Amygdala (tissue), 56 donors: ENCODE data around the gene ADAT1.

Experiments
- DNase-seq, 56 donors: peaks; one replicate each; lab custom pipeline; 2025; lab: John Stamatoyannopoulos, UW

ADAT1 gene

GRCh38 chr16:75578212-75578611, 44.9 kb downstream of the ADAT1 start:
- no peak for DNase-seq

GRCh38 chr16:75576384-75576811, 46.7 kb downstream of the ADAT1 start:
- peak in 9 of 56 donors; percentile 10 to 50 (median 24) for DNase-seq

GRCh38 chr16:75575958-75576357, 47.1 kb downstream of the ADAT1 start:
- no peak for DNase-seq

- no peak for DNase-seq
Measured at GRCh38 chr16:75573955-75574354, 49.1 kb downstream of the ADAT1 start.

- peak in 1 of 56 donors; percentile 15 for DNase-seq
Measured at GRCh38 chr16:75572864-75573542, 50.1 kb downstream of the ADAT1 start.

GRCh38 chr16:75570396-75571065, 52.5 kb downstream of the ADAT1 start:
- no peak for DNase-seq

GRCh38 chr16:75567911-75568310, 55.2 kb downstream of the ADAT1 start:
- DNase-seq = no peak

- peak in 1 of 56 donors; percentile 42 for DNase-seq
Measured at GRCh38 chr16:75566758-75567255, 56.3 kb downstream of the ADAT1 start.

GRCh38 chr16:75566040-75566757, 56.9 kb downstream of the ADAT1 start, which contains the start of gene GABARAPL2:
Gene GABARAPL2 (plus strand): TSS chr16:75566379. CDS start chr16:75566487, 108 bp downstream.
- peak in 55 of 56 donors; percentile 30 to 88 (median 73) for DNase-seq

GRCh38 chr16:75565640-75566039, 57.4 kb downstream of the ADAT1 start:
- DNase-seq = no peak

- no peak for DNase-seq
Measured at GRCh38 chr16:75559564-75560372, 63.3 kb downstream of the ADAT1 start.

GRCh38 chr16:75558846-75559401, 64.2 kb downstream of the ADAT1 start:
- no peak for DNase-seq

- DNase-seq = peak in 1 of 56 donors; percentile 36
Measured at GRCh38 chr16:75556431-75556950, 66.6 kb downstream of the ADAT1 start.

GRCh38 chr16:75555707-75556430, 67.2 kb downstream of the ADAT1 start, which contains the start of gene TMEM231:
Gene TMEM231 (minus strand): TSS chr16:75556252. CDS start chr16:75556209, 43 bp downstream.
- DNase-seq = peak; percentile 72 to 98 (median 93)

GRCh38 chr16:75555213-75555706, 67.8 kb downstream of the ADAT1 start:
- DNase-seq = peak in 55 of 56 donors; percentile 22 to 90 (median 72)

- peak in 2 of 56 donors; percentile 18 to 23 for DNase-seq
Measured at GRCh38 chr16:75552951-75553350, 70.1 kb downstream of the ADAT1 start.

- DNase-seq = peak in 43 of 56 donors; percentile 7 to 75 (median 34)
Measured at GRCh38 chr16:75550211-75550662, 72.8 kb downstream of the ADAT1 start.
